SH-SY5Y (cell line): Measurements from ENCODE around the gene BPI.

Source experiments
- GATA2 ChIP-seq: IDR thresholded peaks from 2 replicates; pipeline ENCODE4 v1.6.1; 2011; ENCODE audit warnings: mild to moderate bottlenecking, low read depth, low read length
- GATA3 ChIP-seq: IDR thresholded peaks from 2 replicates; pipeline ENCODE4 v1.6.1; 2011; ENCODE audit warnings: low read depth, mild to moderate bottlenecking, low read length, moderate library complexity

DNA sequence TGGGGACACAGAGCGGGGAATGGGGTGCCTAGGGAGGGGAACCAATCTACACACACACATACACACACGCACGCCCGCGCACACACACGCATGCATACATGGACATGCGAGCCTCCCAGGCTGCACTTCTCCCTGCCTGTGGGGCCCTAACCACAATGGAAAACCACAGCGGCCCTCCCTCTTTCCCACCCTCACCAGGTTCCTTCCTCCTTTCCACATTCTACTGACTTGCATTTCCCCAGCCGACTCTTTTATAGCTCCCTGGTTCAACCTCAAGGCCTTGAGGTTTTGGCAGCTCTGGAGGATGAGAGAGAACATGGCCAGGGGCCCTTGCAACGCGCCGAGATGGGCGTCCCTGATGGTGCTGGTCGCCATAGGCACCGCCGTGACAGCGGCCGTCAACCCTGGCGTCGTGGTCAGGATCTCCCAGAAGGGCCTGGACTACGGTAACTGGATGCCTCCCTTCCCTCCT is at the start of gene BPI:
- TF ChIP-seq GATA3 (no peak), GATA2 (no peak)
